HG03460 (cell line): Measurements from ENCODE around the gene RNF208.

Source experiments
- ATAC-seq: cut with Tn5 transposase; IDR thresholded peaks from one replicate; pipeline ENCODE4 v1.9.1; 2021; ENCODE audit not compliant: unreplicated experiment

The RNF208 gene

GRCh38 chr9:137193771-137194170 lies 28.3 kb downstream of the RNF208 start:
- ATAC-seq: no peak

DNA sequence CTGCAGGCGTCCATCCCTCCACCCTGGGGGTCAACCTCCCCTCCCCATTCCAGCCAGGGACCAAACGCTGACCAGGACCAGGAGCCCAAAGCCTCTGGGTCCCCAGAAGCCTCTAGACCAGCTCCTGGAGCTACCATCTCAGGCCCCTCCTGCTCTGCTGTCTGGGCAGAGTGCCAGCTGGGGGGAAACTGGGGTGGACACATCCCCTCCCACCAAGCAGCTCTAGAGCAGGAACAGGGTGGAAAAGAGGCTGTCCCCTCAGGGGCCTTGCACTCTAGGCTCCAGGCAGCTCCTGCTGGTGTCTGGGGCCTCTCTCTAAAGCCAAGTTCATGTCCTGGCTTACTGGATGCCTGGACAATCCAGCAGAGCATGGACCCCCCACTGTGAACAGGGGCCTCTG lies 29.2 kb downstream of the RNF208 start:
- ATAC-seq: no peak

- ATAC-seq: no peak
These were observed 29.6 kb downstream of the RNF208 start for GRCh38 chr9:137192448-137192780.

DNA sequence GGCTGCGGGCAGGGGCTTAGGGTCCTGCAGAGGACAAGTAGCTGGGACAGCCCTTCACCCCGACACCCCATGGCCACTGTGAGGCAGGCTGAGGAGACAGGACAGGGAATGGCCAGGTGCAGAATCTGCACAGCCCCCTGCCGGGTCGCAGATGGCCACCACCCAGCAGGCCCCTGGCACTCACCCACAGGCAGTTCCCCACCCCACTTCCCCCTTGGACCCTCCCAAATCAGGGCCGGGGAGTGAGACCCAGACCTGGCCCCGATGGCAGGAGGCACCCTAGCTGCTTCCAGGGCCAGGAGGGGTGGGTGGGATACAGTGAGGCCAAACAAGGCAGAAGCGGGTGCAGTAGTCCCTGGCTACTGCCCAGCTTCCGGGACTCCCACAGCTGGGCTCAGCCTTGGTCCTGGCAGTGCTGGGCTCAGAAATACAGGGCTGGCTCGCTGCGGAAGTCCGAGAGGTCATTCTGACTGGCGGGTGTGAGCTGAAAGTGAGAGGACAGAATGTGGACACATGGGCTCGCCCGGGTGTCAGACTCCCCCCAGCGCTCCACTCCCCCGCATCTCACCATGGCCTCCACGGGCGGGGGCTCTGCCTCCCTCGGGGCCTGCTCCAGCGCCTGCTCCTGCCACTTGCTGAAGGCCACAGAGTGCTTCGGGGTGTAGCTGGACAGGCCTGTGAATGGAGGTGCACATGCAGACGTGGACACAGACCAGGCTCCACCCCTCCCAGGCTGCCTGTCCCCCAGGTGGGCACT lies 30.2 kb downstream of the RNF208 start:
- no peak for ATAC-seq

DNA sequence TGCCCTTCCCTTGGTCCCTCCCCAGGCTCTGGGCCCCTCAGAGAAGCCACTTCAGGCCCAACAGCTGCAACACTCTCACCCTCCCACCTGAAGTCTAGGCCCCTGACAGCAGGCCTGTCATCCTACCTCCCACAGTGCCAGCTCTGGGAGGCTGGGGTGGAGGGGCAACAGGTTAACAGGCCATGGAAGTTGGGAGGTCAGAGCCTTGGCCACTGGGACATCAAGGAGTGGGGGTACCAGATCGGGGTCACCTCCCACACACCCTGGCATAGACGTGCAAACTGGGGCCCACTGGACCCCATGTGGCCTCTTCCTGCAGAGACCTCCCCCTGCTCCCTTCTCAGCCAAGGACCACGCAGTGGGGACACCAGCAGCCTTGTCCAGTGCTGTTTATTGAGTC lies 30.8 kb downstream of the RNF208 start:
- ATAC-seq: no peak

- no peak for ATAC-seq
These were observed 31.7 kb downstream of the RNF208 start for GRCh38 chr9:137190315-137190856.

- ATAC-seq: no peak
These were observed 32.4 kb downstream of the RNF208 start for GRCh38 chr9:137189297-137190295.

- peak; percentile 68 for ATAC-seq
These were observed 33.3 kb downstream of the RNF208 start, which contains the start of the genes ANAPC2 and SSNA1 for GRCh38 chr9:137188490-137189296. ANAPC2 (minus strand) TSS chr9:137188560; CDS start chr9:137188532, 28 bp downstream. SSNA1 (plus strand) TSS chr9:137188676; CDS start chr9:137188727, 51 bp downstream.

GRCh38 chr9:137188086-137188489 lies 34.0 kb downstream of the RNF208 start:
- no peak for ATAC-seq

DNA sequence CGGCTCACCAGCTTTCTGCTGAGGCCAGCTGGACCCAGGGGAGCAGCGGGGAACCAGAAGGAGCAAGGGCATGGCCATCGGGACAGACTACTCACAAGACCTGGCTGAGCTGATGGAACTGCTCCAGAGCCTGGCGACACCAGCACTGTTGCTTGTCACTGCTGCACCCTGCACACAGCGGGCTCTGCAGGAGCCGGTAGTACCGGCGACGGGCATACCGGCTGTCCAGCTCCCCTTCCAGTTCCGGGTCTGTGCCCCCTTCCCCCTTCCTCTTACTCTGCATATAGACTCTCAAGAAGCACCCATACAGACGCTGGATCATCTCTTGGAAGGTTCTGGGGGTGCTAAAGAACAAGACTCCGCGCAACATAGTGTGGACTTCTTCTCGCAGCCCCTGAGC lies 34.7 kb downstream of the RNF208 start:
- no peak for ATAC-seq

- ATAC-seq: no peak
These were observed 35.7 kb downstream of the RNF208 start for GRCh38 chr9:137186385-137186784.

DNA sequence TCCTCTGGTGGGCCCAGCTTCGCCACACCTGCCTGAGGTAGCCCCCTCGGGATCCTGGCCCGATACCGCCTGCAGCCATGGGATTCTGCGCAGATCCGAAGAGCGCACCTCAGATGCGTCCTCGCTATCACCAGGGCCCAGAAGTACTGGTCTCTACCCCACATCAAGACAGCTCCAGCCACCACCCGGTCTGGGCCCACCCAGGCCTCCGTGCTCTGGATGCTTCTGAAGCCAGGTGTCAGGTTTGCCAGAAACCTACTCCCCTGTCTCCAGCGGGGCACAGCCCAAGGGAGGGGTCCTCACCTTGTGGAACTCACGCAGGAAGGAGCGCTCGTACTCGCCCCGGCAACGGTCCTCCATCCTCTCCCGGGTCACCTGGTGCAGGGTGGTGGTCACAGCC lies 36.1 kb downstream of the RNF208 start:
- ATAC-seq: no peak

DNA sequence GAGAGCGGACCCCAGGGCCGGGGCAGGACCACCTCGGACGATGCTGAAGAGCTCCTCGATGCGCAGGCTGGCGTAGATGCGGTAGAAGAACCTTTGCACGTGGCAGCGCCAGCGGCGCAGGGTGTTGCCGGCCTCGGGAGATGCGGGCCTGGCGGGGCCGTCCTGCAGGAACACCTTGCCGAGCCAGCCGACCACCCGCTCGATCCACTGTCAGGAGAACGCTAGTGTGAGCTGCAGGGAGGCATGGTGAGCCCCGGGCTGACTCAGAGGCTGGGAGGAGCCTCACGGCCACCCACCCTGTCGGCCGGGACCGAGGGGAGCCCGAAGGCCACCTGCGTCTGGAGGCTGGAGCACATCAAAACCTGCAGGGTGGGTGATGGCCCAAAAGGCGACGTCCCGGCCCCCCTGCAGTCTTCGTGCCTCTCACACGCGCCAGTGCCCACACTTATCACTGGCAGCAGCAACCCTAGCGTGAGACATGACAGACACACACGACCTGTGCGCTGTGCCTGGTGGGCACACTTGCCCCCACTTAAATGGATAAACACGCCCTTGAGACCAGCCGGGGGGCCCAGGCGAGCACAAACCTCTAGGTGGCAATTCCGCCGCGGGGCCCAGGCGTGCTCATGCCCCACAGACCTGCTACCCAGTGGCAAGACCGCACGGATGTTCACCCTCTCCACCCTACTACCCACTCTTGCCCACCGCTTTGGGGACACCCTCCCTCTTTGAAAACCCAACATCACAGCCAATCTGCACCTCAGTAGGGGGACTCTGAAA lies 37.0 kb downstream of the RNF208 start:
- ATAC-seq: no peak

GRCh38 chr9:137183980-137184595 lies 38.0 kb downstream of the RNF208 start:
- no peak for ATAC-seq

DNA sequence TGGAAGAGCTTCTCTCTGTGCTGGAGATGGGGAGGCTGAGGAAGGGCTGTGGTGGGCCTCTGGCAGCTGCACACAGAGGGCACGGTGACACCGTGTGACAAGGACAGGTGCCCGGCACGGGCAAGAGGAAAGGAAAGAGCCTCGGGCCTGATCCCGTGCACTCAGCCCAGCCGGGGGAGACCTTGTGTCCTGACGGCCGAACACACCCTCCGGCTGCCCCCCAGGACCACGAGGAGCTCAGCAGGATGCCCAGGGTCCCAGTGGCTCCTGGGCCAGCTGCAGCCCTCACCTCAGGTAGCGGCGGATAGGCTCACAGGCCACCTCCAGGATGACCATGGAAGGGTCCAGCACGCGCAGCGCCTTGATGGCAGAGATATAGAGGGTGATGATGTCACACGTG lies 39.2 kb downstream of the RNF208 start:
- no peak for ATAC-seq

DNA sequence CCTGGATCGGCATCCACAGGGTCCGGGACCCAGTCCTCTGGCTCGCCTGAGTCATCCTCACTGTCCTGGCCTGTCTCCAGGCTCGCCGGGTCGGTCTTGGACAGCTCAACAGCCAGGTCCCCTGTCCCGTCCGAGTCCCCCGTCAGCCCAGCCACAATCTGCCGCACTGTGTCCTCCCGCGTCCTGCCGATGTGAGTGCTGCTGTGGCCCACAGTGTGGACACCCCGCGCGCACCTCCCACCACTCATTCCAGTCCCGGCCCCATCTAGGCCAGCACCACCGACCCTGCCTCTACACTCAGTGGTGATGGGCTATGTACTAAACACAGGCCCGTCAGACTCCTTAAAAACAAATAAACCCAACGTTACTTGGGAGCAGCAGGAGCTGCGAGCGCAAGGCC lies 40.4 kb downstream of the RNF208 start:
- ATAC-seq: no peak

DNA sequence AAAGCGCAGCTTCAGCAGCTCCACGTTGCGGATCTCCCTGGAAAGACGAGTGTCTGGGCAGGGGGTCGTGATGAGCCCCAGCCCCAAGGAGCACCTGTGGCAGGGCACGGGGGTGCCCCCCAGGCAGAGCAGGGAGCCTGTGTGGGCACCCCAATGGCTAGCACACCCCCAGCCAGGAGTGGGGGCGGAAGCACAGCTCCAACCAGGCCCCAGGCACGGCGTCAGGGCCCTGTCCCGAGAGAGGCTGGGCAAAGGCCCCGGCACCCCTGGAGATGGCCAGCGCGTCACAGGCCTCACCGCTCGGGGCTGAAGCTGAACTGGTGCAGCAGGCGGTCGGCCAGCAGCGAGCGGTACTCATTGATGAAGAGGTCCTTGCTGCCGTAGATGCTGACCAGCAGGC lies 41.5 kb downstream of the RNF208 start:
- no peak for ATAC-seq

- no peak for ATAC-seq
These were observed 42.3 kb downstream of the RNF208 start for GRCh38 chr9:137179761-137180160.

DNA sequence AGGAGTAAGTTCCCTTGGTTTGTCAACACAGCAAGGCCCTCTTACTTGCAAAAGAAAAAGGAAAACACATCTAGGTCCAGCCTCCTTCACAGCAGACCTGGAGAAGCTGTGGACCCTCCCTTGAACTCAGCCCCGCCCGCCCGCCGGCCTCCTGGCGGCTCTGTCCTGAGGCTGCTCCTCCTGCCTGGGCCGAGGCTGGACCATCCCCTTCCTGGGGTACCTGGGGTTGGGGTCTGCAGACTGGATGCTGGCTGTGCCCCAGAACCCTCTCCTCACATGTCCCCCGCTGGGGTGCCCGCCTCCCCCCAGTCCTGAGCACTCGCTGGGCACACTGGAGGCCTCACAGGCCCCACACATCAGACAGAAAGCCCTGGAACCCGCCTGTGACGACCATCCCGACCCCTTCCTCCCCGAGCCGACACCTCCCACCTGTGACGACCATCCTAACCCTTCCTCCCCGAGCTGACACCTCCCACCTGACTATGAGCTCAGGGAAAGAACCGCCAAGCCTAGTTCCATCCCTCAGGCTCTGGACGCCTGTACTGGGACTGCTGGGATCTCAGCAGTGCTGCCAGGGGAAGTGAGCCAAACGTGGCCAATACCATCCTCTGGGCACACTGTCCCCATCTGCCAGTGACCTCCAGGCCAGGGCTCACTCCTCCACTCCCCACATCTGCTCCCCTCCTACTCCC lies 43.0 kb downstream of the RNF208 start:
- ATAC-seq: no peak
